Measurements from ENCODE around the gene LOXHD1. TPM values are rescaled to one million over a fixed set of nuclear protein-coding genes. Genes with fewer than 3 reads are reported as not detected.

The LOXHD1 gene
- total RNA-seq, 4 donors from 2014 or later, result 0.16 TPM; not detected in 3

DNA sequence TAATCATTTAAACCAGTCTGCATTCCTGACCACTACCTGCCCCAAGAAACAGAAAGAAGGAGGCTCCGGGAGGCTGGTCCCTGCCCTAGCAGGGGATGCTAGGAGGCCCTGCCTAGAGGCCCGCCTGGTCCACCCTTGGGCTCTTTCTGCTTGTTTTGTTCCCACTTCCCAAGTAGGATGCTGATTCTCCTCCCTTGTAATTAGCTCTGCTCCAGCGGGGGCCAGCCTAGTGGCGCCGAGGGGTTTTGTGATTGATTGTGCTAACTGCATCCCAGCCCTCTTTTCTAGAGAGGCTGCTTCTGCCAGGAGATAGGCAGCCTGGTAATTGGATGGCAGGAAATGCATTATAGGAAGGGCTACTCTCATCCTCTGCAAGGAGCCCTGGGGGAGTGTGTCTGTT, 220.0 kb downstream of the LOXHD1 start:
- H3K4me1 ChIP-seq, result no peaks in the 10 kb centered on the region
- intact Hi-C loops (cut with DNase I; ENCODE audit: low total_unique reads) (no loop called here), in situ Hi-C loops (cut with MboI; ENCODE audit: low pct_ligation_motif_present in 1 of 4, low pct_unique_long_range_greater_than_20kb in 1 of 4, low sequenced_read_pairs in 3 of 4) (no loop called here)
- H3K9me3 ChIP-seq, result no peaks in the 10 kb centered on the region
- TF ChIP-seq, protein P1, sequence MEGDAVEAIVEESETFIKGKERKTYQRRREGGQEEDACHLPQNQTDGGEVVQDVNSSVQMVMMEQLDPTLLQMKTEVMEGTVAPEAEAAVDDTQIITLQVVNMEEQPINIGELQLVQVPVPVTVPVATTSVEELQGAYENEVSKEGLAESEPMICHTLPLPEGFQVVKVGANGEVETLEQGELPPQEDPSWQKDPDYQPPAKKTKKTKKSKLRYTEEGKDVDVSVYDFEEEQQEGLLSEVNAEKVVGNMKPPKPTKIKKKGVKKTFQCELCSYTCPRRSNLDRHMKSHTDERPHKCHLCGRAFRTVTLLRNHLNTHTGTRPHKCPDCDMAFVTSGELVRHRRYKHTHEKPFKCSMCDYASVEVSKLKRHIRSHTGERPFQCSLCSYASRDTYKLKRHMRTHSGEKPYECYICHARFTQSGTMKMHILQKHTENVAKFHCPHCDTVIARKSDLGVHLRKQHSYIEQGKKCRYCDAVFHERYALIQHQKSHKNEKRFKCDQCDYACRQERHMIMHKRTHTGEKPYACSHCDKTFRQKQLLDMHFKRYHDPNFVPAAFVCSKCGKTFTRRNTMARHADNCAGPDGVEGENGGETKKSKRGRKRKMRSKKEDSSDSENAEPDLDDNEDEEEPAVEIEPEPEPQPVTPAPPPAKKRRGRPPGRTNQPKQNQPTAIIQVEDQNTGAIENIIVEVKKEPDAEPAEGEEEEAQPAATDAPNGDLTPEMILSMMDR (IDR thresholded peaks at IDR 0.05), result no peak
- no peak for TF ChIP-seq POLR2AphosphoS5 (IDR thresholded peaks at IDR 0.05)
- TF ChIP-seq EP300 (IDR thresholded peaks at IDR 0.05; ENCODE audit: low read depth), result no peak
- no peak for TF ChIP-seq POLR2A (IDR thresholded peaks at IDR 0.05)
- DNase-seq, result no peak
- no peaks in the 10 kb centered on the region for H3K27me3 ChIP-seq
- H3K4me3 ChIP-seq, result no peak overlapping the region
- no peak overlapping the region for H3K27ac ChIP-seq
- no peaks in the 10 kb centered on the region for H3K36me3 ChIP-seq
- 97% methylated on average over 5 of the region's 5 CpGs; no CpG with 5 or more reads in 1 of the 2 donors for whole genome bisulfite sequencing, 2 donors (ENCODE audit: low coverage in 1 of 2)

DNA sequence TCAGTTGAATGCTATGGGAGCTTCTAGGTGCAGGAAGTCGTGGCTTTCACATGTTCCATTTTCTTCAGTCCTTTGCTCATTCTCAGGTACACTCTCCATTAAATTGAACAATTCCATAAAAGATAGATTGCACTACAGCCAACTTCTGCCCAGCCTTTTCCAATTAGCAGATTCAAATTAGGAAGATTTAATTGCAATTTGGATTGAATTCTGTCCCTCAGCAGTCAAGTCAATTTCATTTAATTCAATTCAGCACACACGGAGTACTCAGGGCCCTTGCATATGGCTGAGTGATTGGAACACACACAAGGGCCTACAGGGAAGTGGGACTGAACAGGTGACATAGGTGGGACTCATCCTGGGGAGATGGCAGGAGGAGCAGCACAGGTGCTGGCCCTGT, 220.4 kb downstream of the LOXHD1 start:
- H3K27ac ChIP-seq, result no peak overlapping the region
- H3K4me3 ChIP-seq, result no peak overlapping the region
- no peak for DNase-seq
- intact Hi-C loops (cut with DNase I; ENCODE audit: low total_unique reads) (no loop called here), in situ Hi-C loops (cut with MboI; ENCODE audit: low pct_ligation_motif_present in 1 of 4, low pct_unique_long_range_greater_than_20kb in 1 of 4, low sequenced_read_pairs in 3 of 4) (no loop called here)
- H3K27me3 ChIP-seq, result no peaks in the 10 kb centered on the region
- H3K36me3 ChIP-seq, result no peaks in the 10 kb centered on the region
- 54 to 67% methylated on average over 1 to 2 of the region's 2 CpGs for WGBS, 2 donors (ENCODE audit: low coverage in 1 of 2)
- no peaks in the 10 kb centered on the region for H3K9me3 ChIP-seq
- no peak for TF ChIP-seq POLR2AphosphoS5 (IDR thresholded peaks at IDR 0.05)
- no peak for TF ChIP-seq POLR2A (IDR thresholded peaks at IDR 0.05)
- TF ChIP-seq, protein P1 (IDR thresholded peaks at IDR 0.05), result no peak
- no peak for TF ChIP-seq EP300 (IDR thresholded peaks at IDR 0.05; ENCODE audit: low read depth)
- H3K4me1 ChIP-seq, result no peaks in the 10 kb centered on the region

DNA sequence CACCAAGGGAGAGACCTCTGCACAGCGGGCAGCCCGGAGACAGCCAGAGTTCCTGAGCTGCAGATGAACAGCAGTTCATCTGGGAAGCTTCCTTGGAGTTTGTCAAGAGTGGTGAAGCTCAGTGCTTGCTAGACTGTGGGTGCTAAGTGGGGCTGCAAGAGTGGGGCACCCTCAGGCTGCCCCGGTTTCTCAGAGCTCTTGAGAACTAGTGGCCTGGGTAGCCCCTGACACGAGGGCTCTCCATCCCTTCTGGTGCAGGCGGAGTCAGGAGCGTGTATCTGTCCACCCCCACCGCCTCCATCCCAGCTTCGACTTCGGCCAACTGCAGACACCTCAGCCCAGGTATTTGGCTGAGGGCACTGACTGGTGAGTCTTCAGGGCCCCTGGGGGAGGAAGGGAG, 222.0 kb downstream of the LOXHD1 start:
- TF ChIP-seq POLR2AphosphoS5 (IDR thresholded peaks at IDR 0.05) (no peak), POLR2A (IDR thresholded peaks at IDR 0.05) (no peak), EP300 (IDR thresholded peaks at IDR 0.05; ENCODE audit: low read depth) (no peak)
- TF ChIP-seq, protein P1 (IDR thresholded peaks at IDR 0.05), result no peak
- Histone ChIP-seq H3K27ac (no peak overlapping the region), H3K27me3 (no peaks in the 10 kb centered on the region), H3K36me3 (no peaks in the 10 kb centered on the region), H3K9me3 (no peaks in the 10 kb centered on the region), H3K4me1 (no peaks in the 10 kb centered on the region), H3K4me3 (no peak overlapping the region)
- in situ Hi-C loops (cut with MboI; ENCODE audit: low pct_ligation_motif_present in 1 of 4, low pct_unique_long_range_greater_than_20kb in 1 of 4, low sequenced_read_pairs in 3 of 4), result no loop called here
- DNase-seq, result no peak
- intact Hi-C loops (cut with DNase I; ENCODE audit: low total_unique reads), result no loop called here
- WGBS, 2 donors (ENCODE audit: low coverage in 1 of 2), result 73% methylated on average over 7 of the region's 9 CpGs; no CpG with 5 or more reads in 1 of the 2 donors

DNA sequence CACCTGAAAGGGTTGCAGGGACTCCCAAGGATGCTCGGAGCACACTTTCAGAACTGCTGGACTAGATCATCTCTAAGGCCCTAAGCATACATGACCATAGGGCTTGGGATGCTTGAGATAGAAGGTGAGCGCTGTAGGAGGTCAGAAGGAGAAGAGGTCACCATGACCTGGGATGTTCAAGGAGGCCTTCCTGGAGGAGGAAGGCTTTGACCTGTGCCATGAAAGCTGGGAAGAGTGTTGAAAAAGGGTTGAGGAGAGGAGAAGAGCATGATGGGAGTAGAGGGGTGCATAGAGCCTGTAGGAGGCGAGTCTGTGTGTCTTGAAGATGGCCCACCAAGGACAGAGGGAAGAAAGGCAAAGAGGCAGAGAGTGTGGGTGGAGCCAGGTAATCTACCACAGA, 222.4 kb downstream of the LOXHD1 start:
- in situ Hi-C loops (cut with MboI; ENCODE audit: low pct_ligation_motif_present in 1 of 4, low pct_unique_long_range_greater_than_20kb in 1 of 4, low sequenced_read_pairs in 3 of 4), result no loop called here
- Histone ChIP-seq H3K4me1 (no peaks in the 10 kb centered on the region), H3K36me3 (no peaks in the 10 kb centered on the region), H3K27ac (no peak overlapping the region), H3K4me3 (no peak overlapping the region), H3K9me3 (no peaks in the 10 kb centered on the region), H3K27me3 (no peaks in the 10 kb centered on the region)
- no peak for DNase-seq
- TF ChIP-seq EP300 (IDR thresholded peaks at IDR 0.05; ENCODE audit: low read depth), result no peak
- TF ChIP-seq POLR2A (IDR thresholded peaks at IDR 0.05), result no peak
- TF ChIP-seq POLR2AphosphoS5 (IDR thresholded peaks at IDR 0.05), result no peak
- TF ChIP-seq, protein P1 (IDR thresholded peaks at IDR 0.05), result no peak
- intact Hi-C loops (cut with DNase I; ENCODE audit: low total_unique reads), result no loop called here
- 91% methylated on average over 3 of the region's 3 CpGs; no CpG with 5 or more reads in 1 of the 2 donors for WGBS, 2 donors (ENCODE audit: low coverage in 1 of 2)
